Ascending aorta (tissue), 2 donors: Measurements from ENCODE around the gene CELF2. TPM values are rescaled to one million over a fixed set of nuclear protein-coding genes. Genes with fewer than 3 reads are reported as not detected.

Experiments used
- DNase-seq, 2 donors: peaks; one replicate each; pipeline ENCODE4 v3.0.0-alpha.2; 2019; ENCODE audit warnings: low spot score in 2 of 2
- H3K27ac ChIP-seq, 2 donors: fragments of 200-600 bp; sonication (generic); one replicate each; pipeline ENCODE4 v1.5.1; 2016 to 2017; ENCODE audit warnings: mild to moderate bottlenecking in 1 of 2
- H3K27me3 ChIP-seq: fragments of 200-600 bp; sonication (generic); one replicate; pipeline ENCODE4 v1.5.1; 2017
- H3K36me3 ChIP-seq, 2 donors: fragments of 200-600 bp; sonication (generic); one replicate each; pipeline ENCODE4 v1.5.1; 2016
- H3K4me1 ChIP-seq, 2 donors: fragments of 200-600 bp; sonication (generic); one replicate each; pipeline ENCODE4 v1.5.1; 2016 to 2017; ENCODE audit warnings: mild to moderate bottlenecking in 1 of 2
- H3K4me3 ChIP-seq, 2 donors: fragments of 200-600 bp; sonication (generic); one replicate each; pipeline ENCODE4 v1.5.1; 2016 to 2017; ENCODE audit warnings: mild to moderate bottlenecking in 1 of 2
- H3K9me3 ChIP-seq, 2 donors: fragments of 200-600 bp; sonication (generic); one replicate each; pipeline ENCODE4 v1.5.1; 2016
- CTCF ChIP-seq, 3 experiments: fragments of 200-600 bp in 2 of 3; fragments of 450-650 bp in 1 of 3; sonication (generic) in 2 of 3; IDR thresholded peaks; one replicate each; pipeline ENCODE4 v1.5.1; 2016 to 2019; ENCODE audit warnings: antibody characterized with exemption in 3 of 3, mild to moderate bottlenecking in 1 of 3, moderate library complexity in 1 of 3
- intact Hi-C: fragments of 100-400 bp; cut with DNase I; formaldehyde crosslinking; loops from one replicate; pipeline ENCODE4 v1.15.1; 2023
- total RNA-seq: library from RNA; depleted of rRNA; stranded (reverse); fragments of >200 nt; gene quantifications from one replicate; pipeline ENCODE4 v1.1.0, GENCODE V29; 2016

The CELF2 gene
- total RNA-seq, 1 donor from 2014 or later: 26.6 TPM

GRCh38 chr10:11097686-11098085 is 80.0 kb downstream of the CELF2 start:
- Histone ChIP-seq H3K27me3 (no peaks in the 10 kb centered on the region), H3K36me3 (no peaks in the 10 kb centered on the region), H3K4me3 (no peak overlapping the region), H3K27ac (no peak overlapping the region), H3K4me1 (no peaks in the 10 kb centered on the region), H3K9me3 (no peaks in the 10 kb centered on the region)
- DNase-seq: no peak
- TF ChIP-seq CTCF (IDR thresholded peaks at IDR 0.05): no peak
- intact Hi-C loops: no loop called here

- no peak overlapping the region for H3K27ac ChIP-seq
- intact Hi-C loops: no loop called here
Measured at GRCh38 chr10:11098666-11099065, 81.0 kb downstream of the CELF2 start.

GRCh38 chr10:11104772-11105675 is 87.4 kb downstream of the CELF2 start:
- intact Hi-C loops: no loop called here
- DNase-seq: no peak
- no peak overlapping the region for H3K27ac ChIP-seq

More at GRCh38 chr10:11098666-11099065, 81.0 kb downstream of the CELF2 start:
- Histone ChIP-seq H3K36me3 (no peaks in the 10 kb centered on the region), H3K4me1 (no peaks in the 10 kb centered on the region), H3K9me3 (no peaks in the 10 kb centered on the region), H3K4me3 (no peak overlapping the region), H3K27me3 (no peaks in the 10 kb centered on the region)
- no peak for DNase-seq
- no peak for TF ChIP-seq CTCF (IDR thresholded peaks at IDR 0.05)

GRCh38 chr10:11105676-11106004 is 88.0 kb downstream of the CELF2 start:
- H3K27me3 ChIP-seq: no peaks in the 10 kb centered on the region
- intact Hi-C loops: no loop called here
- peaks cover 0 to 10% of the 10 kb centered on the region in 2 donors for H3K9me3 ChIP-seq

More at GRCh38 chr10:11104772-11105675, 87.4 kb downstream of the CELF2 start:
- H3K4me1 ChIP-seq: no peaks in the 10 kb centered on the region
- H3K9me3 ChIP-seq: peaks cover 0 to 9% of the 10 kb centered on the region in 2 donors
- H3K4me3 ChIP-seq: no peak overlapping the region
- H3K36me3 ChIP-seq: no peaks in the 10 kb centered on the region
- no peak for TF ChIP-seq CTCF (IDR thresholded peaks at IDR 0.05)
- H3K27me3 ChIP-seq: no peaks in the 10 kb centered on the region

GRCh38 chr10:11106621-11107374 is 89.1 kb downstream of the CELF2 start:
- no peak overlapping the region for H3K4me3 ChIP-seq
- H3K27me3 ChIP-seq: no peaks in the 10 kb centered on the region
- H3K4me1 ChIP-seq: no peaks in the 10 kb centered on the region
- intact Hi-C loops: no loop called here
- H3K36me3 ChIP-seq: no peaks in the 10 kb centered on the region
- H3K27ac ChIP-seq: no peak overlapping the region
- DNase-seq: no peak
- peaks cover 0 to 10% of the 10 kb centered on the region in 2 donors for H3K9me3 ChIP-seq
- no peak for TF ChIP-seq CTCF (IDR thresholded peaks at IDR 0.05)

More at GRCh38 chr10:11105676-11106004, 88.0 kb downstream of the CELF2 start:
- no peak for TF ChIP-seq CTCF (IDR thresholded peaks at IDR 0.05)
- no peak for DNase-seq
- Histone ChIP-seq H3K27ac (no peak overlapping the region), H3K4me3 (no peak overlapping the region), H3K36me3 (no peaks in the 10 kb centered on the region), H3K4me1 (no peaks in the 10 kb centered on the region)
